GM12872 (cell line): ENCODE data around the gene GPR158.

Source experiments
- TF ChIP-seq, protein P1 (sequence below): IDR thresholded peaks from 3 replicates; pipeline ENCODE4 v1.5.1; 2011; ENCODE audit warnings: low read depth, mild to moderate bottlenecking, low read length, moderate library complexity; ENCODE audit not compliant: insufficient read depth

GPR158 gene

GRCh38 chr10:25245165-25245564, 70.4 kb downstream of the GPR158 start:
- TF ChIP-seq, protein P1, sequence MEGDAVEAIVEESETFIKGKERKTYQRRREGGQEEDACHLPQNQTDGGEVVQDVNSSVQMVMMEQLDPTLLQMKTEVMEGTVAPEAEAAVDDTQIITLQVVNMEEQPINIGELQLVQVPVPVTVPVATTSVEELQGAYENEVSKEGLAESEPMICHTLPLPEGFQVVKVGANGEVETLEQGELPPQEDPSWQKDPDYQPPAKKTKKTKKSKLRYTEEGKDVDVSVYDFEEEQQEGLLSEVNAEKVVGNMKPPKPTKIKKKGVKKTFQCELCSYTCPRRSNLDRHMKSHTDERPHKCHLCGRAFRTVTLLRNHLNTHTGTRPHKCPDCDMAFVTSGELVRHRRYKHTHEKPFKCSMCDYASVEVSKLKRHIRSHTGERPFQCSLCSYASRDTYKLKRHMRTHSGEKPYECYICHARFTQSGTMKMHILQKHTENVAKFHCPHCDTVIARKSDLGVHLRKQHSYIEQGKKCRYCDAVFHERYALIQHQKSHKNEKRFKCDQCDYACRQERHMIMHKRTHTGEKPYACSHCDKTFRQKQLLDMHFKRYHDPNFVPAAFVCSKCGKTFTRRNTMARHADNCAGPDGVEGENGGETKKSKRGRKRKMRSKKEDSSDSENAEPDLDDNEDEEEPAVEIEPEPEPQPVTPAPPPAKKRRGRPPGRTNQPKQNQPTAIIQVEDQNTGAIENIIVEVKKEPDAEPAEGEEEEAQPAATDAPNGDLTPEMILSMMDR = no peak

- TF ChIP-seq, protein P1 = no peak
These were observed 82.8 kb downstream of the GPR158 start for GRCh38 chr10:25257646-25258045.

GRCh38 chr10:25261110-25261509, 86.3 kb downstream of the GPR158 start:
- TF ChIP-seq, protein P1 = no peak

GRCh38 chr10:25261558-25261957, 86.8 kb downstream of the GPR158 start:
- TF ChIP-seq, protein P1 = no peak

- TF ChIP-seq, protein P1 = no peak
These were observed 89.1 kb downstream of the GPR158 start for GRCh38 chr10:25263931-25264330.

GRCh38 chr10:25278180-25278579, 103.4 kb downstream of the GPR158 start:
- TF ChIP-seq, protein P1 = no peak

GRCh38 chr10:25280076-25280475, 105.3 kb downstream of the GPR158 start:
- TF ChIP-seq, protein P1 = no peak

- TF ChIP-seq, protein P1 = no peak
These were observed 105.8 kb downstream of the GPR158 start for GRCh38 chr10:25280573-25280972.
